Activated T-cell treated with anti-CD3 and anti-CD28 coated beads for 4 hours (primary cell): ENCODE data around the gene SNX1.

Experiments used
- DNase-seq: peaks from one replicate; pipeline ENCODE4 v3.0.0-alpha.2; 2020

SNX1 gene

GRCh38 chr15:64164436-64164835, 68.7 kb downstream of the SNX1 start:
- no peak for DNase-seq

- DNase-seq = no peak
These were observed 70.5 kb downstream of the SNX1 start for GRCh38 chr15:64166102-64166890.

GRCh38 chr15:64180235-64180824, 84.5 kb downstream of the SNX1 start:
- DNase-seq = no peak

GRCh38 chr15:64182859-64183370, 87.1 kb downstream of the SNX1 start:
- DNase-seq = no peak

- no peak for DNase-seq
These were observed 89.5 kb downstream of the SNX1 start for GRCh38 chr15:64185146-64185911.

- no peak for DNase-seq
These were observed 91.8 kb downstream of the SNX1 start for GRCh38 chr15:64187396-64188191.
